Endothelial cell of umbilical vein (primary cell): ENCODE data around the gene CFI.

Source experiments
- FOS ChIP-seq: IDR thresholded peaks from 2 replicates; pipeline ENCODE4 v1.6.1; 2011; ENCODE audit warnings: mild to moderate bottlenecking, low read length, moderate library complexity, borderline replicate concordance; ENCODE audit not compliant: insufficient read depth
- POLR2A ChIP-seq: IDR thresholded peaks from 2 replicates; pipeline ENCODE4 v1.6.1; 2012; ENCODE audit warnings: low read depth, mild to moderate bottlenecking, control low read depth, low read length
- POLR2AphosphoS5 ChIP-seq: IDR thresholded peaks from 2 replicates; pipeline ENCODE4 v1.6.1; 2012; ENCODE audit warnings: low read depth, mild to moderate bottlenecking, control low read depth, low read length, moderate library complexity; ENCODE audit not compliant: insufficient read depth
- TF ChIP-seq, protein P1 (sequence below), 2 donors: IDR thresholded peaks; 1 replicate in 1 of 2; 2 replicates in 1 of 2; pipeline ENCODE4 v1.5.1; 2011; ENCODE audit warnings: low read length in 2 of 2, mild to moderate bottlenecking in 2 of 2, moderate library complexity in 2 of 2, control low read depth in 1 of 2, inconsistent platforms in 1 of 2, low read depth in 1 of 2; ENCODE audit not compliant: insufficient read depth in 1 of 2; ENCODE audit errors: extremely low read depth in 1 of 2

DNA sequence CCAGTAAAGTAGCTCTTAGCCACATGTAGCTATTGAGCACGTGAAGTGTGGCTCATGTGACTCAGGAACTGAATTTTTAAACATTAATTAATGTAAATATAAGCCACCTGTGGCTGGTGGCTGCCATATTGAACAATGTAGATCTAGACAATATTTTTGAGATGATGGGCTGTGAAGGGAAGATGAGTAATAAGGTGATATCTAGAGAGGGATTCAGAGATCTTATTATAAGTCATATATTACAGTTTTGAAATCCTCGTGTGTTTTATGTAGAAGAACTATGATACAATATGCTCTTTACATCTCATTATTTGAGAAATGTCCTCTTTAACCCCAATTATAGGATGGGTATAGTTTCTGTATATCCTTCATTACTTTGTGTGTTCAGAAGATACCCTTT, 19.4 kb upstream of the CFI start:
- TF ChIP-seq, protein P1, sequence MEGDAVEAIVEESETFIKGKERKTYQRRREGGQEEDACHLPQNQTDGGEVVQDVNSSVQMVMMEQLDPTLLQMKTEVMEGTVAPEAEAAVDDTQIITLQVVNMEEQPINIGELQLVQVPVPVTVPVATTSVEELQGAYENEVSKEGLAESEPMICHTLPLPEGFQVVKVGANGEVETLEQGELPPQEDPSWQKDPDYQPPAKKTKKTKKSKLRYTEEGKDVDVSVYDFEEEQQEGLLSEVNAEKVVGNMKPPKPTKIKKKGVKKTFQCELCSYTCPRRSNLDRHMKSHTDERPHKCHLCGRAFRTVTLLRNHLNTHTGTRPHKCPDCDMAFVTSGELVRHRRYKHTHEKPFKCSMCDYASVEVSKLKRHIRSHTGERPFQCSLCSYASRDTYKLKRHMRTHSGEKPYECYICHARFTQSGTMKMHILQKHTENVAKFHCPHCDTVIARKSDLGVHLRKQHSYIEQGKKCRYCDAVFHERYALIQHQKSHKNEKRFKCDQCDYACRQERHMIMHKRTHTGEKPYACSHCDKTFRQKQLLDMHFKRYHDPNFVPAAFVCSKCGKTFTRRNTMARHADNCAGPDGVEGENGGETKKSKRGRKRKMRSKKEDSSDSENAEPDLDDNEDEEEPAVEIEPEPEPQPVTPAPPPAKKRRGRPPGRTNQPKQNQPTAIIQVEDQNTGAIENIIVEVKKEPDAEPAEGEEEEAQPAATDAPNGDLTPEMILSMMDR (IDR thresholded peaks at IDR 0.05; ENCODE audit: extremely low read depth in 1 of 2, insufficient read depth in 1 of 2, low read depth in 1 of 2, low read length in 2 of 2) = no peak
- no peak for TF ChIP-seq POLR2AphosphoS5
- no peak for TF ChIP-seq POLR2A
- no peak for TF ChIP-seq FOS
